Peyer's patch (tissue), 4 donors: ENCODE data around the gene PRL. TPM values are rescaled to one million over a fixed set of nuclear protein-coding genes. Genes with fewer than 3 reads are reported as not detected.

ENCODE experiments used
- DNase-seq, 3 donors: peaks; one replicate each; pipeline ENCODE4 v3.0.0-alpha.2; 2017 to 2019
- H3K27ac ChIP-seq, 4 donors: fragments of 200-600 bp; sonication (generic); one replicate each; pipeline ENCODE4 v1.5.1; 2016 to 2019
- H3K27me3 ChIP-seq, 2 donors: fragments of 200-600 bp; sonication (generic); one replicate each; pipeline ENCODE4 v1.5.1; 2019
- H3K36me3 ChIP-seq, 3 donors: fragments of 200-600 bp; sonication (generic); one replicate each; pipeline ENCODE4 v1.5.1; 2016 to 2019
- H3K4me1 ChIP-seq, 4 donors: fragments of 200-600 bp; sonication (generic); one replicate each; pipeline ENCODE4 v1.5.1; 2016 to 2019
- H3K4me3 ChIP-seq, 4 donors: fragments of 200-600 bp; sonication (generic); 1 replicate in 3 of 4; 2 replicates in 1 of 4; pipeline ENCODE4 v1.5.1; 2016 to 2019; ENCODE audit warnings: mild to moderate bottlenecking in 1 of 4
- H3K9me3 ChIP-seq, 4 donors: fragments of 200-600 bp; sonication (generic); one replicate each; pipeline ENCODE4 v1.5.1; 2016 to 2019; ENCODE audit warnings: mild to moderate bottlenecking in 1 of 4
- POLR2A ChIP-seq, 2 donors: fragments of 450-650 bp; IDR thresholded peaks; one replicate each; pipeline ENCODE4 v1.5.1; 2017; ENCODE audit warnings: antibody characterized with exemption in 2 of 2, mild to moderate bottlenecking in 2 of 2, moderate library complexity in 2 of 2
- total RNA-seq, 4 donors: library from RNA; depleted of rRNA; stranded (reverse); fragments of >200 nt; gene quantifications; one replicate each; pipeline ENCODE4 v1.1.0, GENCODE V29; 2016
- TF ChIP-seq, protein P1 (sequence below), 6 experiments: fragments of 450-650 bp in 4 of 6; fragments of 200-600 bp in 2 of 6; sonication (generic) in 1 of 6; IDR thresholded peaks; one replicate each; pipeline ENCODE4 v1.5.1; 2017 to 2019; ENCODE audit warnings: antibody characterized with exemption in 6 of 6, mild to moderate bottlenecking in 3 of 6, moderate library complexity in 1 of 6

PRL gene
- total RNA-seq, 4 donors from 2014 or later, result not detected

- Histone ChIP-seq H3K36me3 (no peaks in the 10 kb centered on the region), H3K4me1 (no peaks in the 10 kb centered on the region), H3K9me3 (no peaks in the 10 kb centered on the region), H3K27me3 (no peaks in the 10 kb centered on the region), H3K27ac (no peak overlapping the region), H3K4me3 (no peak overlapping the region)
- no peak for DNase-seq
- TF ChIP-seq, protein P1, sequence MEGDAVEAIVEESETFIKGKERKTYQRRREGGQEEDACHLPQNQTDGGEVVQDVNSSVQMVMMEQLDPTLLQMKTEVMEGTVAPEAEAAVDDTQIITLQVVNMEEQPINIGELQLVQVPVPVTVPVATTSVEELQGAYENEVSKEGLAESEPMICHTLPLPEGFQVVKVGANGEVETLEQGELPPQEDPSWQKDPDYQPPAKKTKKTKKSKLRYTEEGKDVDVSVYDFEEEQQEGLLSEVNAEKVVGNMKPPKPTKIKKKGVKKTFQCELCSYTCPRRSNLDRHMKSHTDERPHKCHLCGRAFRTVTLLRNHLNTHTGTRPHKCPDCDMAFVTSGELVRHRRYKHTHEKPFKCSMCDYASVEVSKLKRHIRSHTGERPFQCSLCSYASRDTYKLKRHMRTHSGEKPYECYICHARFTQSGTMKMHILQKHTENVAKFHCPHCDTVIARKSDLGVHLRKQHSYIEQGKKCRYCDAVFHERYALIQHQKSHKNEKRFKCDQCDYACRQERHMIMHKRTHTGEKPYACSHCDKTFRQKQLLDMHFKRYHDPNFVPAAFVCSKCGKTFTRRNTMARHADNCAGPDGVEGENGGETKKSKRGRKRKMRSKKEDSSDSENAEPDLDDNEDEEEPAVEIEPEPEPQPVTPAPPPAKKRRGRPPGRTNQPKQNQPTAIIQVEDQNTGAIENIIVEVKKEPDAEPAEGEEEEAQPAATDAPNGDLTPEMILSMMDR (IDR thresholded peaks at IDR 0.05), result no peak
- TF ChIP-seq POLR2A (IDR thresholded peaks at IDR 0.05), result no peak
Measured at GRCh38 chr6:22322103-22323030, 25.5 kb upstream of the PRL start.

- no peak overlapping the region for H3K4me3 ChIP-seq
Measured at GRCh38 chr6:22320750-22321149, 23.9 kb upstream of the PRL start.

DNA sequence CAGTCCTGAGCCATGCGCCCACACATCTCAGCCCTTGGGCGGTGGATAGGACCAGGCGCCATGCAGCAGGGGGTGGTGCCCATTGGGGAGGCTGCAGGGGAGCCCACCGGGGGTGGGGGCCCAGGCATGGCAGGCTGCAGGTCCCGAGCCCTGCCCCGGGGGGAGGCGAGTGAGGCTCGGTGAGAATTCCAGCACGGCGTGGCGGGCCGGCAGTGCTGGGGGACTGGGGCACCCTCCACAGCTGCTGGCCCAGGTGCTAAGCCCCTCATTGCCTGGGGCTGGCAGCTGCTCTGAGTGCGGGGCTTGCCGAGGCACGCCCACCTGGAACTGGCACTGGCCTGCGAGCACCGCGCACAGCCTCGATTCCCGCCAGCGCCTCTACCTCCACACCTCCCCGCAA is 21.6 kb upstream of the PRL start:
- Histone ChIP-seq H3K36me3 (no peaks in the 10 kb centered on the region), H3K4me1 (no peaks in the 10 kb centered on the region), H3K4me3 (no peak overlapping the region), H3K27me3 (no peaks in the 10 kb centered on the region), H3K9me3 (no peaks in the 10 kb centered on the region), H3K27ac (no peak overlapping the region)
- TF ChIP-seq, protein P1 (IDR thresholded peaks at IDR 0.05), result no peak
- no peak for TF ChIP-seq POLR2A (IDR thresholded peaks at IDR 0.05)
- no peak for DNase-seq

More at GRCh38 chr6:22320750-22321149, 23.9 kb upstream of the PRL start:
- H3K36me3 ChIP-seq, result no peaks in the 10 kb centered on the region
- H3K9me3 ChIP-seq, result no peaks in the 10 kb centered on the region
- H3K27me3 ChIP-seq, result no peaks in the 10 kb centered on the region
- no peak overlapping the region for H3K27ac ChIP-seq
- H3K4me1 ChIP-seq, result no peaks in the 10 kb centered on the region
- TF ChIP-seq, protein P1 (IDR thresholded peaks at IDR 0.05), result no peak
- no peak for TF ChIP-seq POLR2A (IDR thresholded peaks at IDR 0.05)
- no peak for DNase-seq

DNA sequence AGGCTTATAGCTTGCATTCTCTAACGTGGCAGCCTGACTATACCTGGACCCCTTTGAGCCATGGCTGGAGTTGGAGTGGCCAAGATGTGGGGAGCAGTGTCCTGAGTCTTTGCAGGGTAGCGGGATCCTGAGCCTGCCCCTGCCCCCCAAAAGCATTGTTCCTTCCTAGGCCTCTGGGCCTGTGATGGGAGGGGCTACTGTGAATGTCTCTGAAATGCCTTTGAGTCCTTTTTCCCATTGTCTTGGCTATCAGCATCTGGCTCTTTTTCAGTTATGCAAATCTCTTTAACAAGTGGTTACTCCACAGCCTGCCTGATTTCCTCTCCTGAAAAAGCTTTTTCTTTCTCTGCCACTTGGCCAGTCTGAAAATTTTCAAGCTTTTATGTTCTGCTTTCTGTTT is 17.0 kb upstream of the PRL start:
- Histone ChIP-seq H3K27me3 (no peaks in the 10 kb centered on the region), H3K9me3 (peaks cover 0 to 6% (median 0%) of the 10 kb centered on the region in 4 donors), H3K4me1 (no peaks in the 10 kb centered on the region), H3K4me3 (no peak overlapping the region), H3K27ac (no peak overlapping the region), H3K36me3 (no peaks in the 10 kb centered on the region)
- no peak for TF ChIP-seq POLR2A (IDR thresholded peaks at IDR 0.05)
- TF ChIP-seq, protein P1 (IDR thresholded peaks at IDR 0.05), result no peak
- no peak for DNase-seq

- H3K4me3 ChIP-seq, result no peak overlapping the region
- peaks cover 0 to 6% (median 0%) of the 10 kb centered on the region in 4 donors for H3K9me3 ChIP-seq
- TF ChIP-seq, protein P1 (IDR thresholded peaks at IDR 0.05), result no peak
- no peak for TF ChIP-seq POLR2A (IDR thresholded peaks at IDR 0.05)
- no peaks in the 10 kb centered on the region for H3K27me3 ChIP-seq
- no peak overlapping the region for H3K27ac ChIP-seq
- no peaks in the 10 kb centered on the region for H3K4me1 ChIP-seq
- no peaks in the 10 kb centered on the region for H3K36me3 ChIP-seq
- DNase-seq, result no peak
Measured at GRCh38 chr6:22308939-22309338, 12.1 kb upstream of the PRL start.
